Stimulated activated CD8-positive, alpha-beta memory T cell treated with anti-CD3 and anti-CD28 coated beads, Interleukin-7, amount 100 ng/mL, for 1 hour (primary cell): ENCODE measurements around the gene FADD.
"Not testable (repeated sequence)": the region's sequence is repeated elsewhere in the genome, so short reads cannot be mapped to it uniquely, and the experiment has no call there.

Source experiments
- DNase-seq, 2 donors: peaks; one replicate each; pipeline ENCODE4 v3.0.0-alpha.2; 2020; ENCODE audit warnings: low read depth in 2 of 2

FADD gene

DNA sequence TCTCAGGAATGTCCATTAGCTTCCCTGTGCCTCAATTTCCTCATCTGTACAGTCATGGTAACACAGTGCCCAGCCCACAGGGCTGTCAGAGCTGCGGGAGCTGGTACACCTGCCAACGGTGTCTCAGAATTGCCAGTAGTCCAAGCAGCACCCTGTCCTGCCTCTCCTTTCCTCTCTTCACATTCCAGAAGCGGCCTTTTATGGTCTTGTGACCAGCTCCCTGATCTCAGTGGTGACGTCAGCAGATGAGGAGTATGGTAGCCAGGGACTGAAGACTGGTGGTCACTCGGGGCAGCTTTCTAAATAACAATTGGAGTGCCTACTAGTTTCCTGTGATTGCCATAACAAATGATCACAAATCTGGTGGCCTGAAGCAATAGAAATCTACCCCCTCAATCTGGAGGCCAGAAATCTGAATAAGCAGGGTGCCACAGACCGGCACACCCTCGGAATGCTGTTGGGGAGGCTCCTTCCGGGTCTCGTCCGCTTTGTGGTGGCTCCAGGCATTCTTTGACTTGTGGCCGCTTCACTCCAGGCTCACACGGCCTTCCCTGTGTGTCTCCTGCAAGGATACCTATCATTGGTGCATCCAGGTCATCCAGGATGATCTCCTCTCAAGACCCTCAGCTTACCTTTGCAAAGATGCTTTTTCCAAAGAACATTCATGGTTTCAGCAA lies 2.1 kb downstream of the FADD start:
- no peak for DNase-seq

- DNase-seq, result no peak
These were observed 2.7 kb downstream of the FADD start for GRCh38 chr11:70205766-70206165.

- no peak for DNase-seq
These were observed 3.3 kb downstream of the FADD start for GRCh38 chr11:70206226-70206981.

GRCh38 chr11:70206982-70207376 lies 3.9 kb downstream of the FADD start:
- no peak for DNase-seq

DNA sequence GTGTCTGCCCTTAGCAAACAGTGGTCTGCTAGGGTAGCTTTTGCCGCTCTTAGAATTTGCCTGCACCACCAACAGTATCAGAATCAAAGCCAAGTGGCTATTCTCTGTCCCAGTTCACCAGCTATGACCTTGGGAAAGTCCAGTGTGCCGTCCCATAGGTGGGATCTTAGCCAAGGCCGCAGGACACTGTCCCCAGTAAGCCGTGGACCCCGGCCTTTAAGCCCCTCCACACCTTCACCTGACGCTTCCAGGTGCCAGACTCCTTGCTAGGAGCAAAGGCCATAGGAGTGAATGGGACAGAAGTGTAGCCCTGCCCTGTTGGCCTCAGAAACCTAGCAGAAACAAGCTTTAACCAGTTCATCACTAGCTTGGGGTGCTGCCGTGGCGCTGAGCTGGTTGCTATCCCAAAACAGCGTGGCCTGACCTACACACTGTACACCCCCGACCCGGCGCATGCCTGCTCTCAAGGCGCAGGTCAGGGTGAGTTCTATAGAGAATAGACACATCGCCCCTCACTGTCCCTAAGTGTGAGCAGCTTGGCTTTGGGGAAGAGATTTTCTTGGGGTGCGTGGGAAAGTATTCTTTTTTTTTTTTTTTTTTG lies 4.5 kb downstream of the FADD start:
- DNase-seq, result no peak

- no peak for DNase-seq
These were observed 6.4 kb downstream of the FADD start for GRCh38 chr11:70209391-70209912.

DNA sequence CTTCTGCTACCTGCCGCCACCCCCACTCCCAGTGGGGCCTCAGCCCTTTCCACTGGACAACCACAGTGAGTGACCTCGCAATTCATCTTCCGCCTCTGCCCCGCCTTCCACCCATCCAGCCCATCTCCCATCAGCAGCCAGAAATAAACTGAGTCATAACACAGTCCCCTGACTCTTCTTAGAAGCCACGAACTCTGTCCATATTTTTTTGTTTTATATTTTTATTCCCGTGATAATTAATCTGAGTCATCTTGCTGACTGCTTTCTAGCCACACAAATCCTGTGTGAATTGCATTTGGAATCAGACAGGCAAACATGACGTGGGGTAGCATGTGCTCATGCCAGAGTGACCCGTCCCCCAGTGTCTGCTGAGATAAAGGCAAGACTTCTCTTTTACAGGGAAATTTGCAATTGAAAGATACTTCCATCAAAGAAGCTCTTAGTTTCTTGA lies 7.0 kb downstream of the FADD start:
- DNase-seq, result no peak

GRCh38 chr11:70210530-70210929 lies 7.4 kb downstream of the FADD start:
- DNase-seq, result no peak

- DNase-seq, result no peak
These were observed 9.2 kb downstream of the FADD start for GRCh38 chr11:70212227-70212811.

GRCh38 chr11:70217388-70217787 lies 14.3 kb downstream of the FADD start:
- not testable (repeated sequence) for DNase-seq

GRCh38 chr11:70218076-70218475 lies 15.0 kb downstream of the FADD start:
- DNase-seq, result not testable (repeated sequence)

- no peak for DNase-seq
These were observed 17.0 kb downstream of the FADD start for GRCh38 chr11:70220136-70220535.

- no peak for DNase-seq
These were observed 17.8 kb downstream of the FADD start for GRCh38 chr11:70220920-70221319.

GRCh38 chr11:70225681-70226177 lies 22.6 kb downstream of the FADD start:
- DNase-seq, result no peak

GRCh38 chr11:70226183-70226582 lies 23.1 kb downstream of the FADD start:
- DNase-seq, result no peak

DNA sequence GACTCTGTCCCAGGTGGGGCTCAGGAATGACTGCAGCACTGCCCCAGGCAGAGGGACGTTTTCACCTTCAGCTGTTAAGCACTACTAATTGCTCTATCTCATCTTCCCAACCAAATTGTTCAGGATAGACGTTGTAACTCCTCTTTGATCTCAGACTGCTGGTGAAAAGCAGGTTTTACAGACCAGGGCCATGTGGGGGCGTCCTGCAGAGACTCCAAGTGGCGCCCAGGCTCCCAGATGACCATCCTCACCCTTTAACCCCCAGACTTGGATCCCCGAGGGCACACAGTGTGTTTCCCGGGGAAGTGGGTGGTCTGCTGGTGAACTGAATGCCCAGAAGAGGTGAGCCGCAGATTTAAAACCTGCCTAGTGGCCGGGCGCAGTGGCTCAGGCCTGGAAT lies 23.9 kb downstream of the FADD start:
- DNase-seq, result no peak

- DNase-seq, result no peak
These were observed 26.6 kb downstream of the FADD start for GRCh38 chr11:70229737-70230136.

DNA sequence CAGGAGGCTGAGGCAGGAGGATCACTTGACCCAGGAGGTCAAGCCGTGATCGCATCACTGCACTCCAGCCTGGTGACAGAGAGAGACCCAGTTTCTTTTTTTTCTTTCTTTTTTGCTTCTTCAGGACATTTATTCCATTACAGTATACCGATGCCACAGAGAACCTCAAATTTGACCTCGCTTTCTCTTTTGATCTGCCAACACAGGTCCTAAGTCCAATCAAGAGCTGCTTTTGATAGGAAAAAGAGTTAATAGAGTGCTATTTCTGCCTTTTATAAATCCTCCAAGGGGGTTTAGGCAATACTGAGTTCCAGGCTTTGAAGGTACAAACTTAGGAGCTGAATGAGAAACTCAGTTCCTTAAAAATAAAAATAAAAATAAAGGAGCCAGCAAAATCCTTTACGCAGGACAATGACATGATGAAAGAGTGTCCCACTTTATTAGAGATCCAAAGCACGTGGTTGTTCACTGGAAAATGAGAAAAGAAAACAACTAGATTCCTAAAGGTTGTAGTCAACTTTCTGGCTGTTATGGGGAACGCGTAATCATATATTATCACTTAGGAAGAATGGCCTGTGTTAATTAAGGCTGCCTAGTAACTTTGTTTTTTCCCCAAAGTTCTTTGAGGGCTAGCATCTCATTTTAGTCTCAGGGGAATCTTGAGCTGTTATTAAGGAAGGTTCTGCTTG lies 27.2 kb downstream of the FADD start:
- no peak for DNase-seq

DNA sequence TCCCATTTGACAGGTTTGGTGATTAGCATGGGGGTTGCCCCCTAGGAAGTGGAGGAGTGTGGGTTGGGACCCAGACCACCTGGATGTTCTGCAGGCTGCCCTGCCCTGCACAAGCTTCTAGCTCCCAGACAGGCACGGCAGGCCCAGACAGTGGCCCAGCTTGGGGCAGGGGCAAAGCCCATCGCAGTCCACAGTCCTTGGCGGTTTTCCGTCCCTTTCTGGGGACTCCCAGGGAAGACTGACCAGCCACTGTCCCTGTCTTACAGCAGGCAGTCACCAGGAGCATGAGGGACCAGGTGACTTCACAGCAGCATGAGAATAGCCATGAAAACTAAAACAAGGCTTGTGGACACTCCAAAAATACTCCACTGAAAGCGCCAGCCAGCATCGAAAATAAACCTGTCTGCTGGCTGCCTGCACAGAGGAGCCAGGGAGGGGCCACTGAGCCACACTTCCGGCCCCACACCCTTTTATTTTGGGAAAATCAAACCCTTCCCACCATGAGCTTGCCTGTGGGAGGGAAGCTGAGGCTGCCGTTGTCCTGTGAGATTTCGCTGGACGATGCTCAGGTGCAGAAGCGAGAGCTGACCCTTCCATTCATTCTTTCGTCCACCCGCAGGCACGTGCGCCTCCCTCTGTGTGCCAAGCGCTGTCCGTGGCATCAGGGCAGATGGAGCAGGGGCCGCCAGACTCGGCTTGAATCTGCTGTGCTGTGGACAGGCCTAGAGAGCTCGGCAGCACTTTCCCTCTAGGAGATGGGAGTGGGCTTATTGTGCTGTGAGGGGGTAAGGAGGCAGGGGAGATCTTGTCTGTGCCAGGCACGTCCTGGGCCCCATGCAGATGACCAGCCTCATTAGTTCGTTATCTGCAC lies 28.0 kb downstream of the FADD start:
- DNase-seq, result no peak

GRCh38 chr11:70233034-70233433 lies 29.9 kb downstream of the FADD start:
- no peak for DNase-seq

DNA sequence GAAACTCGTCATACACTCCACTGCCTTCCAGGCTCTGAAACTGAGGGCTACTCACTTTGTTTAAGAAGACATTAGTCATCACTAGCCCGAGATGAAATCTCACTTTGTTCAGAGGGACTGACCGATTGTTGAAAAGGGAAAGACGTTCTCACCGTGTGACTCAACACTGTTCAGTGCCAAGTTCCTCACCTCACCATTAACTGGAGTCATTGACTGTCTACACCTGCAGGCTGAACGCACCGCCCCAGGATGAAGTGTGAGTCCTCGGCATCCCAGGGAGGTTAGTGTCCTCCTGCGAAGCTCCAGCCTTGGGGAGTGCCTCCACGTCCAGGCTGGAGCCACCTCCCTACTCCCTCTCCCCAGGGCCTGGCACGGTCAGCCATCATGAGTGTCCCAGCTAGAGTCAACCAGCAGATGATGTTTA lies 30.4 kb downstream of the FADD start:
- no peak for DNase-seq
